Ishikawa (cell line): ENCODE results near the gene CORO2B.

Source experiments
- CEBPB ChIP-seq: IDR thresholded peaks from 2 replicates; pipeline ENCODE4 v1.6.1; 2012
- CREB1 ChIP-seq: IDR thresholded peaks from 2 replicates; pipeline ENCODE4 v1.6.1; 2012; ENCODE audit warnings: low read depth
- EGR1 ChIP-seq: IDR thresholded peaks from 2 replicates; pipeline ENCODE4 v1.6.1; 2012
- EP300 ChIP-seq: IDR thresholded peaks from 2 replicates; pipeline ENCODE4 v1.6.1; 2012; ENCODE audit warnings: borderline replicate concordance
- FOXM1 ChIP-seq: IDR thresholded peaks from 2 replicates; pipeline ENCODE4 v1.6.1; 2012; ENCODE audit warnings: low read depth, borderline replicate concordance
- MAX ChIP-seq: IDR thresholded peaks from 2 replicates; pipeline ENCODE4 v1.6.1; 2012
- NFIC ChIP-seq: IDR thresholded peaks from 2 replicates; pipeline ENCODE4 v1.6.1; 2012
- RAD21 ChIP-seq: IDR thresholded peaks from 2 replicates; pipeline ENCODE4 v1.6.1; 2012; ENCODE audit warnings: low read depth
- REST ChIP-seq: IDR thresholded peaks from 2 replicates; pipeline ENCODE4 v1.6.1; 2012; ENCODE audit warnings: low read depth, mild to moderate bottlenecking
- TAF1 ChIP-seq: IDR thresholded peaks from 2 replicates; pipeline ENCODE4 v1.6.1; 2012; ENCODE audit warnings: low read depth, mild to moderate bottlenecking
- TCF12 ChIP-seq: IDR thresholded peaks from 2 replicates; pipeline ENCODE4 v1.6.1; 2012; ENCODE audit warnings: low read depth
- TEAD4 ChIP-seq: IDR thresholded peaks from 2 replicates; pipeline ENCODE4 v1.6.1; 2012
- YY1 ChIP-seq: IDR thresholded peaks from 2 replicates; pipeline ENCODE4 v1.6.1; 2012; ENCODE audit warnings: low read depth
- ZBTB7A ChIP-seq: IDR thresholded peaks from 2 replicates; pipeline ENCODE4 v1.6.1; 2012; ENCODE audit warnings: low read depth
- TF ChIP-seq, protein P1 (sequence below): IDR thresholded peaks from 2 replicates; pipeline ENCODE4 v1.6.1; 2012

Gene CORO2B

DNA sequence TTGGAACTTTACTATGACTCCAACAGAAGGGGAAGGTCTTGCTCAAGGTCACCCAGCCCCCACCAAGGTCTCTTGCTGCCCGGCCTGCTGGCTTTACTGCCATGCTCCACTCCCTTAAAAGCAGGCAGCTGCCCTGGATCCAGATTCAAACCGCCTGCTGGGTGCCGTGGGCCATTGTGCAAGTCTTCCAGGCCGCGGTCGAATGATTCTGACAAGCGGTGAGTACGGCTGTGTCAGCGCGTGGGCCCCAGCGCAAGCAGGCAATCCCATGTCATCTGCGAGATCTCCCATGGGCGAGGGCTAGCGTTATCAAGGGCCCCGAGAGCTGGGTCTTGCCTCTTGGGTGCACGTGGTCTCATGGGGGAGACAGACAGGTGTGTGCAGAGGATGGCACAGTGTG is 37.6 kb downstream of the CORO2B start:
- TF ChIP-seq CEBPB (peak; percentile 54; the same call in 1 of the 2 replicates), FOXM1 (no peak), ZBTB7A (no peak)

DNA sequence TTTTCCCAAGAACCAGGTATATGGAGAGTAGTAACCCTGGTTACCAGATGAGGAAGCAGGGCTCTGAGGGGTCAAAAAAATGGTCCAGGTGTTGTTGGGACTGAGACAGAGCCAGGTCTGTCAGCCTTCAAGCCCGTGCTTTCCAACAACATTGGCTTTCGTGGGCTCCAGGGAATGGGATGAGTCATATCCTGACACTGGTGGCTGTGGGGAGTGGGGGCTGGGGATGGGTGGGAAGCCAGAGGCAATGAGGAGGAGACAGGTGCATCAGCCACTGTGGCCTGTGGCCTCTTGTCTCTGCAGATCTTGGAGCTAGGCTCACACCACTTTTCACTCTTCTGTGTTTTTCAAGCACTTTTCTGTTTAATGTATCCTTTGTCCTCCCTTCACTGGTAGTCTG is 38.2 kb downstream of the CORO2B start:
- TF ChIP-seq NFIC = no peak
- no peak for TF ChIP-seq CREB1
- no peak for TF ChIP-seq TEAD4
- no peak for TF ChIP-seq REST
- TF ChIP-seq, protein P1, sequence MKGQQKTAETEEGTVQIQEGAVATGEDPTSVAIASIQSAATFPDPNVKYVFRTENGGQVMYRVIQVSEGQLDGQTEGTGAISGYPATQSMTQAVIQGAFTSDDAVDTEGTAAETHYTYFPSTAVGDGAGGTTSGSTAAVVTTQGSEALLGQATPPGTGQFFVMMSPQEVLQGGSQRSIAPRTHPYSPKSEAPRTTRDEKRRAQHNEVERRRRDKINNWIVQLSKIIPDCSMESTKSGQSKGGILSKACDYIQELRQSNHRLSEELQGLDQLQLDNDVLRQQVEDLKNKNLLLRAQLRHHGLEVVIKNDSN = no peak
- no peak for TF ChIP-seq ZBTB7A
- TF ChIP-seq RAD21 = no peak
- no peak for TF ChIP-seq TCF12
- no peak for TF ChIP-seq MAX
- TF ChIP-seq TAF1 = no peak
- no peak for TF ChIP-seq YY1
- TF ChIP-seq CEBPB = no peak
- TF ChIP-seq EP300 = no peak
- TF ChIP-seq FOXM1 = no peak
- no peak for TF ChIP-seq EGR1

DNA sequence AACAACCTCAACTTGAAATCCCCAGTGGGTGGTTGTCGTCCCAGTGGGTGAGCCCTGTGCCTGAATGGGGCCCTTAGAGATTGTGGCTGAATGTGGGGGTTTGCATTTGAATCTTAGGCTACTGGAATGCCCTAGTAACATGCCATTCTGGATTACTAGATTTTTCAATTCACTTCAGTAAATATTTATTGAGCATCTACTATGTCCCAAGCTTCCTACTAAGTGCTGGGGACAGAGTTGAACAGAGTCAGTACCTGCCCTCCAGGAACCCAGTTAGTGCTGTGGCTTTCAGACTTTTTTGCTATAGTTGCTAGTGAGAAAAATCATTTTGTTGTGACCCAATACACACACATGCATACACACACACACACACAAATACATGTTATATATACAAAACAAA is 39.0 kb downstream of the CORO2B start:
- TF ChIP-seq, protein P1 = no peak
- TF ChIP-seq TEAD4 (no peak), CEBPB (no peak), MAX (no peak), REST (no peak), NFIC (no peak), TCF12 (no peak), FOXM1 (no peak), YY1 (no peak), EP300 (no peak), EGR1 (no peak), TAF1 (no peak), ZBTB7A (no peak), CREB1 (no peak), RAD21 (no peak)

DNA sequence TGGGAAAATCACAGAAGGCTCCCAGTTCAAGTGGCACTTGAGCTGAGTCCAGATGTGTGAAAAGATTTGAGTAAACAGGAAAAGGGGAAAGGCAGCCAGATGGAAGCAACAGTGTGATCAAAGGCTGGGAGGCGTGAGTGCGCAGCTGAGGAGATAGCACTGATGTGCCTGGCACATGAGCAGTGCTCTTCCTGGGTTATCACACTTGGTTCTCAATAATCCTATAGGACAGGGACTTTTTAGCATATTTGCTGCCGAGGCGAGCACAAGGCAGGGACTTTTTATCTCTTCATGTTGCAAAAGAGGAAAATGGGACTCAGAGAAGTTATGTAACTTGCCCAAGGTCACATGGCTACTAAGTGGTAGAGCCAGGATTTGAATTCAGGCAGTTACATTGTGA is 39.6 kb downstream of the CORO2B start:
- TF ChIP-seq EGR1 = no peak
- no peak for TF ChIP-seq NFIC
- no peak for TF ChIP-seq CREB1
- no peak for TF ChIP-seq YY1
- no peak for TF ChIP-seq RAD21
- no peak for TF ChIP-seq TEAD4
- TF ChIP-seq, protein P1 = no peak
- TF ChIP-seq TCF12 = no peak
- no peak for TF ChIP-seq CEBPB
- TF ChIP-seq EP300 = no peak
- no peak for TF ChIP-seq FOXM1
- no peak for TF ChIP-seq REST
- no peak for TF ChIP-seq TAF1
